HUES64 (cell line): ENCODE results near the gene PPP1R15A.
A peak's percentile ranks its signal among the peaks of the same experiment; 100 is the strongest.
"Not testable (repeated sequence)": the region's sequence is repeated elsewhere in the genome, so short reads cannot be mapped to it uniquely, and the experiment has no call there.

ENCODE experiments used
- H3K27ac ChIP-seq: 2 replicates; pipeline ENCODE4 v1.7.0; 2013; ENCODE audit warnings: low read depth, low read length, inconsistent platforms
- H3K27me3 ChIP-seq: 2 replicates; pipeline ENCODE4 v1.6.1; 2013; ENCODE audit warnings: mild to moderate bottlenecking, low read length; ENCODE audit not compliant: insufficient read depth
- H3K36me3 ChIP-seq: 2 replicates; pipeline ENCODE4 v1.6.1; 2013; ENCODE audit warnings: mild to moderate bottlenecking, low read length; ENCODE audit not compliant: insufficient read depth
- H3K4me1 ChIP-seq: 2 replicates; pipeline ENCODE4 v1.6.1; 2013; ENCODE audit warnings: mild to moderate bottlenecking, low read length, moderate library complexity; ENCODE audit not compliant: insufficient read depth
- H3K4me3 ChIP-seq: 2 replicates; pipeline ENCODE4 v1.5.1; 2013; ENCODE audit warnings: mild to moderate bottlenecking, low read length, moderate library complexity
- H3K9ac ChIP-seq: 2 replicates; pipeline ENCODE4 v1.6.1; 2013; ENCODE audit warnings: mild to moderate bottlenecking, low read depth, low read length
- H3K9me3 ChIP-seq: 2 replicates; pipeline ENCODE4 v1.6.1; 2013; ENCODE audit warnings: low read depth, low read length; ENCODE audit not compliant: insufficient read depth
- WGBS: fragments of 150-250, 120-280 bp; methylation state at CpG from one replicate; pipeline ENCODE4 v1.1.7; 2013; ENCODE audit warnings: missing lambda C conversion rate; 5-methylcytosine and 5-hydroxymethylcytosine counted together

The PPP1R15A gene

GRCh38 chr19:48883726-48884125, 11.5 kb downstream of the PPP1R15A start:
- Histone ChIP-seq H3K4me1 (peaks cover 11% of the 10 kb centered on the region), H3K9ac (no peak overlapping the region), H3K36me3 (no peaks in the 10 kb centered on the region), H3K9me3 (no peaks in the 10 kb centered on the region), H3K27me3 (no peaks in the 10 kb centered on the region), H3K27ac (no peak overlapping the region), H3K4me3 (no peak overlapping the region)
- WGBS: 93% methylated on average over 7 of the region's 7 CpGs

- Histone ChIP-seq H3K4me1 (no peaks in the 10 kb centered on the region; the same call in 1 of the 2 replicates), H3K9me3 (no peaks in the 10 kb centered on the region), H3K27me3 (no peaks in the 10 kb centered on the region), H3K9ac (no peak overlapping the region), H3K36me3 (no peaks in the 10 kb centered on the region), H3K4me3 (no peak overlapping the region), H3K27ac (no peak overlapping the region)
- 91% methylated on average over 21 of the region's 21 CpGs for WGBS
Observed at GRCh38 chr19:48887861-48888612, 15.8 kb downstream of the PPP1R15A start.

- H3K4me1 ChIP-seq, H3K9me3 ChIP-seq, H3K27ac ChIP-seq, H3K9ac ChIP-seq, H3K27me3 ChIP-seq, H3K4me3 ChIP-seq, H3K36me3 ChIP-seq: not testable (repeated sequence)
- WGBS: no CpG with 5 or more reads among the region's 3 CpGs
Observed at GRCh38 chr19:48889496-48889895, 17.3 kb downstream of the PPP1R15A start.

GRCh38 chr19:48890551-48890950, 18.3 kb downstream of the PPP1R15A start:
- WGBS: 86% methylated on average over 3 of the region's 4 CpGs
- Histone ChIP-seq H3K9me3 (no peaks in the 10 kb centered on the region), H3K36me3 (no peaks in the 10 kb centered on the region), H3K4me3 (no peak overlapping the region), H3K27me3 (no peaks in the 10 kb centered on the region), H3K27ac (no peak overlapping the region), H3K9ac (no peak overlapping the region), H3K4me1 (no peaks in the 10 kb centered on the region)

GRCh38 chr19:48895226-48895625, 23.0 kb downstream of the PPP1R15A start:
- Histone ChIP-seq H3K36me3 (no peaks in the 10 kb centered on the region), H3K4me1 (no peaks in the 10 kb centered on the region), H3K9me3 (no peaks in the 10 kb centered on the region), H3K9ac (no peak overlapping the region), H3K4me3 (no peak overlapping the region), H3K27me3 (no peaks in the 10 kb centered on the region), H3K27ac (no peak overlapping the region)
- 96% methylated on average over 21 of the region's 21 CpGs for WGBS

GRCh38 chr19:48896191-48896720, 24.0 kb downstream of the PPP1R15A start:
- WGBS: 76% methylated on average over 25 of the region's 25 CpGs
- H3K27ac ChIP-seq: no peak overlapping the region
- H3K4me3 ChIP-seq: no peak overlapping the region
- H3K9ac ChIP-seq: no peak overlapping the region
- H3K9me3 ChIP-seq: no peaks in the 10 kb centered on the region
- 0 out of 2 replicates have a peak, but pooled peaks cover 4% of the 10 kb centered on the region for H3K4me1 ChIP-seq
- no peaks in the 10 kb centered on the region for H3K36me3 ChIP-seq
- H3K27me3 ChIP-seq: no peaks in the 10 kb centered on the region

GRCh38 chr19:48897181-48897580, 25.0 kb downstream of the PPP1R15A start:
- H3K4me1 ChIP-seq: 0 out of 2 replicates have a peak, but pooled peaks cover 4% of the 10 kb centered on the region
- WGBS: 79% methylated on average over 5 of the region's 5 CpGs
- no peak overlapping the region for H3K9ac ChIP-seq
- no peak overlapping the region for H3K27ac ChIP-seq
- no peaks in the 10 kb centered on the region for H3K27me3 ChIP-seq
- H3K36me3 ChIP-seq: peaks cover 4% of the 10 kb centered on the region; the same call in 1 of the 2 replicates
- no peak overlapping the region for H3K4me3 ChIP-seq
- H3K9me3 ChIP-seq: no peaks in the 10 kb centered on the region

- 92% methylated on average over 8 of the region's 11 CpGs for WGBS
- not testable (repeated sequence) for H3K27ac ChIP-seq, H3K27me3 ChIP-seq, H3K9ac ChIP-seq, H3K4me1 ChIP-seq, H3K9me3 ChIP-seq
- Histone ChIP-seq H3K36me3 (peaks cover 11% of the 10 kb centered on the region), H3K4me3 (peak overlapping the region; percentile 73)
Observed at GRCh38 chr19:48899386-48899749, 27.1 kb downstream of the PPP1R15A start.

GRCh38 chr19:48899781-48900476, 27.7 kb downstream of the PPP1R15A start, which contains the start of gene NUCB1:
TSS of gene NUCB1 (plus strand) at chr19:48900312. CDS start at chr19:48900797, 485 bp downstream.
- peaks cover 15% of the 10 kb centered on the region for H3K36me3 ChIP-seq
- WGBS: 7% methylated on average over 34 of the region's 34 CpGs
- peak within 1 kb of the TSS; percentile 70; the same call in 1 of the 2 replicates for H3K27ac ChIP-seq
- H3K4me1 ChIP-seq: 0 out of 2 replicates have a peak, but pooled peaks cover 4% of the 10 kb centered on the region
- peak within 1 kb of the TSS; percentile 65 for H3K9ac ChIP-seq
- no peaks in the 10 kb centered on the region for H3K9me3 ChIP-seq
- peak within 1 kb of the TSS; percentile 73 for H3K4me3 ChIP-seq
- H3K27me3 ChIP-seq: no peaks in the 10 kb centered on the region

- Histone ChIP-seq H3K9me3 (no peaks in the 10 kb centered on the region), H3K27me3 (no peaks in the 10 kb centered on the region), H3K4me1 (0 out of 2 replicates have a peak, but pooled peaks cover 4% of the 10 kb centered on the region), H3K9ac (peak overlapping the region; percentile 65), H3K4me3 (peak overlapping the region; percentile 73), H3K27ac (peak overlapping the region; percentile 36; the same call in 1 of the 2 replicates), H3K36me3 (peaks cover 22% of the 10 kb centered on the region)
- 31% methylated on average over 22 of the region's 24 CpGs for WGBS
Observed at GRCh38 chr19:48900477-48901406, 28.5 kb downstream of the PPP1R15A start.
